ENCODE results near the gene TLX2. TPM values are rescaled to one million over a fixed set of nuclear protein-coding genes. Genes with fewer than 3 reads are reported as not detected.

TLX2 gene
- total and polyA plus RNA-seq, 2 of the 13 experiments (the other 11 are each of a cell fraction or from before 2014, with no cell fraction given): 0.05 to 0.20 TPM

DNA sequence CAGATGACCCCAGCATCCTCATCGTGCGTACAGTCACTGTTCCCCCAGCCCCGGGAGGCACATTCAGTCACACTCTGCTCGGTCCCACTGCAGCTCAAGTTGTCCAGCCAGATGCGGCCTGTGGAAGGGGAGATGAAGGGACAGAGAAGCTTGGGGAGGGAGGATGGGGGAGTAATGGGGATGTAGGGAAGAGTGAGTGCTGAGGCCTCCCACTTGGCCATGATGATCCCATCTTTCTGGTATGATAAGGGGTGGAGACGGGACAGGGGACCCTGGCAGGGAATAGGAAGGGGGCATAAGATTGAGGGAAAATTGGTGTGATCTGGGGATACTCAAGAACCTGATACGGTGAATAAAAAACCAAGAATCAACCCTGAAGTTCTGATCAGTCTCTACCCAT lies 36.0 kb downstream of the TLX2 start:
- DNase-seq (ENCODE audit: low spot score): no peak
- no peaks in the 10 kb centered on the region for H3K79me2 ChIP-seq (ENCODE audit: insufficient read depth, low read length)
- H3K9me3 ChIP-seq (ENCODE audit: low read length): no peaks in the 10 kb centered on the region
- POLR2A ChIA-PET: interaction anchor here (1.1 kb wide), 1 partner anchor 24 kb away, joined by 3 read pairs; no protein-coding TSS in a partner anchor
- in situ Hi-C loops (cut with HindIII; ENCODE audit: extremely low pct_ligation_motif_present, low pct_unique_long_range_greater_than_20kb): no loop called here
- FAIRE-seq: no peak
- no peak overlapping the region for H2AFZ ChIP-seq (ENCODE audit: low read length)
- 76% methylated on average over 7 of the region's 7 CpGs for WGBS (ENCODE audit: low lambda C conversion rate)
- no peaks in the 10 kb centered on the region for H3K36me3 ChIP-seq (replicated peaks in 1 of 2; ENCODE audit: control insufficient read depth in 1 of 2, insufficient read depth in 2 of 2, low read length in 2 of 2)
- H3K27ac ChIP-seq (ENCODE audit: extremely low read length, insufficient read depth, low read length): no peak overlapping the region
- no peaks in the 10 kb centered on the region for H4K20me1 ChIP-seq (ENCODE audit: insufficient read depth, low read length)
- peaks cover 0 to 30% of the 10 kb centered on the region in 2 experiments; a peak in 2 of 5 replicates for H3K27me3 ChIP-seq (ENCODE audit: control insufficient read depth in 1 of 2, insufficient read depth in 2 of 2, low read length in 2 of 2)
- no peak for ATAC-seq
- no TSS peak for BruUV-seq (replicated peaks)
- H3K4me3 ChIP-seq (replicated peaks in 1 of 3; ENCODE audit: insufficient read depth in 1 of 3, low read depth in 2 of 3, low read length in 3 of 3): no peak overlapping the region
- no peak for TF ChIP-seq CEBPB (IDR thresholded peaks at IDR 0.05; ENCODE audit: borderline replicate concordance, low read depth, low read length)
- no peak for TF ChIP-seq NKX3-1 (CRISPR knock-in tag; IDR thresholded peaks at IDR 0.05)
- TF ChIP-seq U2AF1 (optimal IDR thresholded peaks at IDR 0.05; ENCODE audit: low read depth, low read length): no peak
- no peak for TF ChIP-seq THYN1 (CRISPR knock-in tag; IDR thresholded peaks at IDR 0.05; ENCODE audit: borderline replicate concordance, low read depth)
- TF ChIP-seq, protein P1, sequence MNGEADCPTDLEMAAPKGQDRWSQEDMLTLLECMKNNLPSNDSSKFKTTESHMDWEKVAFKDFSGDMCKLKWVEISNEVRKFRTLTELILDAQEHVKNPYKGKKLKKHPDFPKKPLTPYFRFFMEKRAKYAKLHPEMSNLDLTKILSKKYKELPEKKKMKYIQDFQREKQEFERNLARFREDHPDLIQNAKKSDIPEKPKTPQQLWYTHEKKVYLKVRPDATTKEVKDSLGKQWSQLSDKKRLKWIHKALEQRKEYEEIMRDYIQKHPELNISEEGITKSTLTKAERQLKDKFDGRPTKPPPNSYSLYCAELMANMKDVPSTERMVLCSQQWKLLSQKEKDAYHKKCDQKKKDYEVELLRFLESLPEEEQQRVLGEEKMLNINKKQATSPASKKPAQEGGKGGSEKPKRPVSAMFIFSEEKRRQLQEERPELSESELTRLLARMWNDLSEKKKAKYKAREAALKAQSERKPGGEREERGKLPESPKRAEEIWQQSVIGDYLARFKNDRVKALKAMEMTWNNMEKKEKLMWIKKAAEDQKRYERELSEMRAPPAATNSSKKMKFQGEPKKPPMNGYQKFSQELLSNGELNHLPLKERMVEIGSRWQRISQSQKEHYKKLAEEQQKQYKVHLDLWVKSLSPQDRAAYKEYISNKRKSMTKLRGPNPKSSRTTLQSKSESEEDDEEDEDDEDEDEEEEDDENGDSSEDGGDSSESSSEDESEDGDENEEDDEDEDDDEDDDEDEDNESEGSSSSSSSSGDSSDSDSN (CRISPR knock-in tag; IDR thresholded peaks at IDR 0.05): no peak
- TF ChIP-seq ZNF552 (CRISPR knock-in tag; IDR thresholded peaks at IDR 0.05; ENCODE audit: borderline replicate concordance): no peak
- no peak for TF ChIP-seq ZKSCAN8 (CRISPR knock-in tag; IDR thresholded peaks at IDR 0.05; ENCODE audit: borderline replicate concordance)
- no peak for TF ChIP-seq SKI (IDR thresholded peaks at IDR 0.05; ENCODE audit: partially characterized antibody)
- no peak for TF ChIP-seq PRPF4 (IDR thresholded peaks at IDR 0.05; ENCODE audit: low read depth, low read length, poor library complexity, severe bottlenecking)
- H3K4me2 ChIP-seq (ENCODE audit: low read depth, low read length): no peak overlapping the region
- no peak overlapping the region for H3K9ac ChIP-seq (ENCODE audit: insufficient read depth, low read depth, low read length)
- CTCF ChIA-PET (ENCODE audit: low intra/inter-chr PET ratio, low total read pairs): no interaction called here
- peaks cover 59% of the 10 kb centered on the region for H3K4me1 ChIP-seq (ENCODE audit: insufficient read depth, low read length)
- intact Hi-C loops (cut with micrococcal nuclease; ENCODE audit: unreplicated experiment): no loop called here

Measured in HepG2 (cell line).